HEK293 (cell line): ENCODE data around the gene HYDIN.

Experiments used
- TF ChIP-seq, protein P1 (sequence below): fragments of 450-650 bp; formaldehyde crosslinking; IDR thresholded peaks from 2 replicates; pipeline ENCODE4 v1.5.1; 2016; ENCODE audit warnings: missing biosample characterization, missing genetic modification characterization
- TF ChIP-seq, protein P2 (sequence below): fragments of 450-650 bp; formaldehyde crosslinking; IDR thresholded peaks from 2 replicates; pipeline ENCODE4 v1.5.1; 2016; ENCODE audit warnings: missing biosample characterization, missing genetic modification characterization

DNA sequence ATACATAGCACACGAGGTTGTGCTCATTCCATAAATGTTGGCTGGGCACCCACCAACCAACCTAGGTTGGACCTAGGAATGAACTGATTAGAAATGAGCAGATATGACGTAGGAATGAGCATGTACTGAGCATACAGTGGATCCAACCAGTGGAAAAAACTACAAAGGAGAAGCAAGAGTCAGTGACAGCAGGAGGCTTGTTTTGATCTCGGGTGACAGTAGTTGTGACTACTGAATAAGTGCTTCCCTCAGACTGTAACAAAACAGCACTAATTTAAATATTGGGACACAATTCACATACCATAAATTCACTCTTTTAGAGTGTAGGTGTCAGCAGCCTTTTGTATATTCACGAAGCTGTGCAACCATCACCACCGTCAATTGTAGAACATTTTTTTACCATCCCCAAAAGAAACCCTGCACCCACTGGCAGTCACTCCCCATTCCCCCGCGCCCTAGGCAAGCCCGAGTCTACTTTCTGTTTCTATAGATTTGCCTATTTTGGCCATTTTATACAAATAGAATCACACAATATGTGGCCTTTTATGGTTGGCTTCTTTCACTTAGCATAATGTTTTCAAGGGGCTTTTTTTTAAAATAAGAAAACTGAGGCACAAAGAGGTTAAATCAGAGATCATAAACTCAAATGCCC is 436.5 kb downstream of the HYDIN start:
- TF ChIP-seq, protein P1, sequence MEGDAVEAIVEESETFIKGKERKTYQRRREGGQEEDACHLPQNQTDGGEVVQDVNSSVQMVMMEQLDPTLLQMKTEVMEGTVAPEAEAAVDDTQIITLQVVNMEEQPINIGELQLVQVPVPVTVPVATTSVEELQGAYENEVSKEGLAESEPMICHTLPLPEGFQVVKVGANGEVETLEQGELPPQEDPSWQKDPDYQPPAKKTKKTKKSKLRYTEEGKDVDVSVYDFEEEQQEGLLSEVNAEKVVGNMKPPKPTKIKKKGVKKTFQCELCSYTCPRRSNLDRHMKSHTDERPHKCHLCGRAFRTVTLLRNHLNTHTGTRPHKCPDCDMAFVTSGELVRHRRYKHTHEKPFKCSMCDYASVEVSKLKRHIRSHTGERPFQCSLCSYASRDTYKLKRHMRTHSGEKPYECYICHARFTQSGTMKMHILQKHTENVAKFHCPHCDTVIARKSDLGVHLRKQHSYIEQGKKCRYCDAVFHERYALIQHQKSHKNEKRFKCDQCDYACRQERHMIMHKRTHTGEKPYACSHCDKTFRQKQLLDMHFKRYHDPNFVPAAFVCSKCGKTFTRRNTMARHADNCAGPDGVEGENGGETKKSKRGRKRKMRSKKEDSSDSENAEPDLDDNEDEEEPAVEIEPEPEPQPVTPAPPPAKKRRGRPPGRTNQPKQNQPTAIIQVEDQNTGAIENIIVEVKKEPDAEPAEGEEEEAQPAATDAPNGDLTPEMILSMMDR (tag by site-specific recombination), result no peak
- TF ChIP-seq, protein P2, sequence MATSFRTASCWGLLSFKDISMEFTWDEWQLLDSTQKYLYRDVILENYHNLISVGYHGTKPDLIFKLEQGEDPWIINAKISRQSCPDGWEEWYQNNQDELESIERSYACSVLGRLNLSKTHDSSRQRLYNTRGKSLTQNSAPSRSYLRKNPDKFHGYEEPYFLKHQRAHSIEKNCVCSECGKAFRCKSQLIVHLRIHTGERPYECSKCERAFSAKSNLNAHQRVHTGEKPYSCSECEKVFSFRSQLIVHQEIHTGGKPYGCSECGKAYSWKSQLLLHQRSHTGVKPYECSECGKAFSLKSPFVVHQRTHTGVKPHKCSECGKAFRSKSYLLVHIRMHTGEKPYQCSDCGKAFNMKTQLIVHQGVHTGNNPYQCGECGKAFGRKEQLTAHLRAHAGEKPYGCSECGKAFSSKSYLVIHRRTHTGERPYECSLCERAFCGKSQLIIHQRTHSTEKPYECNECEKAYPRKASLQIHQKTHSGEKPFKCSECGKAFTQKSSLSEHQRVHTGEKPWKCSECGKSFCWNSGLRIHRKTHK (tag by site-specific recombination), result no peak
